ENCODE results near the gene FNIP2. TPM values are rescaled to one million over a fixed set of nuclear protein-coding genes. Genes with fewer than 3 reads are reported as not detected.
"Not testable (repeated sequence)": the region's sequence is repeated elsewhere in the genome, so short reads cannot be mapped to it uniquely, and the experiment has no call there.

The FNIP2 gene
- total RNA-seq, 1 donor from 2014 or later = 15.1 TPM

- intact Hi-C loops (cut with micrococcal nuclease) = no loop called here
Measured at GRCh38 chr4:158787709-158788475, 19.1 kb downstream of the FNIP2 start.

- intact Hi-C loops (cut with micrococcal nuclease) = no loop called here
Measured at GRCh38 chr4:158788516-158788915, 19.7 kb downstream of the FNIP2 start.

GRCh38 chr4:158789853-158790252 is 21.0 kb downstream of the FNIP2 start:
- intact Hi-C loops (cut with micrococcal nuclease) = no loop called here

GRCh38 chr4:158793021-158793420 is 24.2 kb downstream of the FNIP2 start:
- intact Hi-C loops (cut with micrococcal nuclease) = no loop called here

GRCh38 chr4:158793430-158793829 is 24.6 kb downstream of the FNIP2 start:
- intact Hi-C loops (cut with micrococcal nuclease) = not testable (repeated sequence)

GRCh38 chr4:158796370-158797140 is 27.7 kb downstream of the FNIP2 start:
- intact Hi-C loops (cut with micrococcal nuclease) = no loop called here

GRCh38 chr4:158798062-158798461 is 29.2 kb downstream of the FNIP2 start:
- intact Hi-C loops (cut with micrococcal nuclease) = no loop called here

GRCh38 chr4:158799013-158799770 is 30.4 kb downstream of the FNIP2 start:
- intact Hi-C loops (cut with micrococcal nuclease) = no loop called here

- intact Hi-C loops (cut with micrococcal nuclease) = no loop called here
Measured at GRCh38 chr4:158799856-158800255, 31.0 kb downstream of the FNIP2 start.

- intact Hi-C loops (cut with micrococcal nuclease) = no loop called here
Measured at GRCh38 chr4:158801066-158801465, 32.2 kb downstream of the FNIP2 start.

GRCh38 chr4:158801677-158802076 is 32.9 kb downstream of the FNIP2 start:
- intact Hi-C loops (cut with micrococcal nuclease) = no loop called here

- intact Hi-C loops (cut with micrococcal nuclease) = no loop called here
Measured at GRCh38 chr4:158802914-158803313, 34.1 kb downstream of the FNIP2 start.

- intact Hi-C loops (cut with micrococcal nuclease) = no loop called here
Measured at GRCh38 chr4:158805635-158806471, 37.0 kb downstream of the FNIP2 start.

GRCh38 chr4:158807691-158808090 is 38.9 kb downstream of the FNIP2 start:
- intact Hi-C loops (cut with micrococcal nuclease) = no loop called here

GRCh38 chr4:158808399-158808798 is 39.6 kb downstream of the FNIP2 start:
- intact Hi-C loops (cut with micrococcal nuclease) = no loop called here

GRCh38 chr4:158809208-158809607 is 40.4 kb downstream of the FNIP2 start:
- intact Hi-C loops (cut with micrococcal nuclease) = not testable (repeated sequence)

- intact Hi-C loops (cut with micrococcal nuclease) = loop anchor here (2.0 to 5.0 kb wide), 4 partner anchors 17 to 138 kb away; partner anchors contain the start of genes C4orf46, ETFDH and FNIP2
Measured at GRCh38 chr4:158809611-158810486, 41.0 kb downstream of the FNIP2 start.

GRCh38 chr4:158810487-158811215 is 41.8 kb downstream of the FNIP2 start:
- intact Hi-C loops (cut with micrococcal nuclease) = loop anchor here (2.0 to 5.0 kb wide), 4 partner anchors 16 to 138 kb away; partner anchors contain the start of genes C4orf46, ETFDH and FNIP2

GRCh38 chr4:158811216-158811540 is 42.4 kb downstream of the FNIP2 start:
- intact Hi-C loops (cut with micrococcal nuclease) = loop anchor here (2.0 to 5.0 kb wide), 4 partner anchors 16 to 139 kb away; partner anchors contain the start of genes C4orf46, ETFDH and FNIP2

Measured in T-helper 2 cell treated with Interferon-gamma antibody and Interleukin-4, amounts not matched to agents 100 ng/mL and 5 ng/mL, for 36 hours (primary cell).